Karpas-422 (cell line): ENCODE measurements around the gene FAT1. TPM values are rescaled to one million over a fixed set of nuclear protein-coding genes. Genes with fewer than 3 reads are reported as not detected.
"Not testable (repeated sequence)": the region's sequence is repeated elsewhere in the genome, so short reads cannot be mapped to it uniquely, and the experiment has no call there.

Experiments
- DNase-seq: peaks from one replicate; pipeline ENCODE4 v3.0.0-alpha.2; 2015
- H2AFZ ChIP-seq: fragments of 200-600 bp; sonication (generic); 2 replicates; pipeline ENCODE4 v1.6.1; 2014; ENCODE audit warnings: antibody characterized with exemption, low read length, mixed read lengths
- H3K27ac ChIP-seq: fragments of 200-600 bp; sonication (generic); 2 replicates; pipeline ENCODE4 v1.5.1; 2014; ENCODE audit warnings: mild to moderate bottlenecking, low read length, moderate library complexity
- H3K27me3 ChIP-seq: fragments of 200-600 bp; sonication (generic); 2 replicates; pipeline ENCODE4 v1.6.1; 2014; ENCODE audit warnings: low read length, mixed read lengths
- H3K36me3 ChIP-seq: fragments of 200-600 bp; sonication (generic); 2 replicates; pipeline ENCODE4 v1.6.1; 2014; ENCODE audit warnings: low read length, mixed read lengths; ENCODE audit not compliant: insufficient read depth
- H3K4me1 ChIP-seq: fragments of 200-600 bp; sonication (generic); 2 replicates; pipeline ENCODE4 v1.6.1; 2014; ENCODE audit warnings: mild to moderate bottlenecking, low read length, mixed read lengths
- H3K4me2 ChIP-seq: fragments of 200-600 bp; sonication (generic); 2 replicates; pipeline ENCODE4 v1.6.1; 2014; ENCODE audit warnings: low read length, low read depth, mild to moderate bottlenecking; ENCODE audit not compliant: poor library complexity, severe bottlenecking
- H3K4me3 ChIP-seq: fragments of 200-600 bp; sonication (generic); 2 replicates; pipeline ENCODE4 v1.5.1; 2014; ENCODE audit warnings: mild to moderate bottlenecking, antibody characterized with exemption, low read length, mixed read lengths
- H3K79me2 ChIP-seq: fragments of 200-600 bp; sonication (generic); 2 replicates; pipeline ENCODE4 v1.6.1; 2014; ENCODE audit warnings: mild to moderate bottlenecking, low read length, mixed read lengths
- H3K9ac ChIP-seq: fragments of 200-600 bp; sonication (generic); 2 replicates; pipeline ENCODE4 v1.6.0; 2014; ENCODE audit warnings: low read length
- H3K9me2 ChIP-seq: fragments of 200-600 bp; sonication (generic), shearing (Covaris generic); replicated peaks from 2 replicates; pipeline ENCODE4 v1.6.0; 2014; ENCODE audit warnings: mild to moderate bottlenecking, low read length, moderate library complexity; ENCODE audit not compliant: insufficient read depth
- H3K9me3 ChIP-seq: fragments of 300-700, 200-600 bp; sonication (generic); 2 replicates; pipeline ENCODE4 v1.6.1; 2014; ENCODE audit warnings: low read length, mixed read lengths
- H4K20me1 ChIP-seq: fragments of 200-600 bp; sonication (generic); 2 replicates; pipeline ENCODE4 v1.6.1; 2014; ENCODE audit warnings: mild to moderate bottlenecking, antibody characterized with exemption, low read length, low read depth; ENCODE audit not compliant: insufficient read depth
- total RNA-seq: library from RNA; depleted of rRNA; stranded (reverse); fragments of >200 nt; shearing (Covaris generic); gene quantifications from 2 replicates; pipeline ENCODE4 v1.2.3, GENCODE V29; 2014; ENCODE audit warnings: low replicate concordance

Gene FAT1
- total RNA-seq, 1 experiment from 2014 or later, result 0.15 TPM

- no peak overlapping the region for H2AFZ ChIP-seq
- no peaks in the 10 kb centered on the region for H3K9me3 ChIP-seq
- H3K36me3 ChIP-seq, result no peaks in the 10 kb centered on the region
- H3K79me2 ChIP-seq, result no peaks in the 10 kb centered on the region
- H3K9me2 ChIP-seq, result no peaks in the 10 kb centered on the region
- no peak for DNase-seq
- H3K4me2 ChIP-seq, result no peak overlapping the region
- no peak overlapping the region for H3K9ac ChIP-seq
- no peak overlapping the region for H3K4me3 ChIP-seq
- peak overlapping the region; percentile 11; the same call in 1 of the 2 replicates for H3K27ac ChIP-seq
- no peaks in the 10 kb centered on the region for H4K20me1 ChIP-seq
- peaks cover 77% of the 10 kb centered on the region for H3K4me1 ChIP-seq
- no peaks in the 10 kb centered on the region for H3K27me3 ChIP-seq
These were observed 35.5 kb upstream of the FAT1 start for GRCh38 chr4:186758929-186759682.

- H3K4me1 ChIP-seq, result peaks cover 83% of the 10 kb centered on the region
- no peaks in the 10 kb centered on the region for H3K27me3 ChIP-seq
- H3K79me2 ChIP-seq, result no peaks in the 10 kb centered on the region
- peak overlapping the region; percentile 34 for H3K4me2 ChIP-seq
- H4K20me1 ChIP-seq, result no peaks in the 10 kb centered on the region
- DNase-seq, result peak; percentile 66
- H3K9me3 ChIP-seq, result no peaks in the 10 kb centered on the region
- no peak overlapping the region for H3K4me3 ChIP-seq
- H2AFZ ChIP-seq, result no peak overlapping the region
- no peaks in the 10 kb centered on the region for H3K36me3 ChIP-seq
- no peak overlapping the region for H3K9ac ChIP-seq
- no peaks in the 10 kb centered on the region for H3K9me2 ChIP-seq
- peak overlapping the region; percentile 100 for H3K27ac ChIP-seq
These were observed 34.2 kb upstream of the FAT1 start for GRCh38 chr4:186757696-186758355.

DNA sequence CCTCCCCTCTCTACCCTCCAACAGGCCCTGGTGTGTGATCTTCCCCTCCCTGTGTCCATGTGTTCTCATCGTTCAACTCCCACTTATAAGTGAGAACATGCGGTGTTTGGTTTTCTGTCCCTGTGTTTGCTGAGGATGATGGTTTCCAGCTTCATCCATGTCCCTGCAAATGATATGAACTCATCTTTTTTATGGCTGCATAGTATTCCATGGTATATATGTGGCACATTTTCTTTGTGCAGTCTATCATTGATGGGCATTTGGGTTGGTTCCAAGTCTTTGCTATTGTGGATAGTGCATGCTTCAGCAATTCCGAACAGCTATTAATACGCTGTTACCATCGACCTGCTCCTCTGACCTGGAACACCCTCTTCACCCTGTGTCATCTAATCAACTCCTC, 32.9 kb upstream of the FAT1 start:
- not testable (repeated sequence) for H4K20me1 ChIP-seq, H3K4me2 ChIP-seq, H3K36me3 ChIP-seq, H3K79me2 ChIP-seq, H3K9me3 ChIP-seq, H3K9ac ChIP-seq, H2AFZ ChIP-seq, H3K27me3 ChIP-seq, H3K9me2 ChIP-seq, DNase-seq
- Histone ChIP-seq H3K27ac (peak overlapping the region; percentile 100), H3K4me3 (0 out of 2 replicates have a peak overlapping the region, but pooled peaks have one; percentile 27), H3K4me1 (peaks cover 81% of the 10 kb centered on the region)

GRCh38 chr4:186755550-186756519, 32.2 kb upstream of the FAT1 start:
- no peaks in the 10 kb centered on the region for H3K36me3 ChIP-seq
- no peaks in the 10 kb centered on the region for H3K79me2 ChIP-seq
- no peaks in the 10 kb centered on the region for H3K9me2 ChIP-seq
- peak; percentile 80 for DNase-seq
- H3K4me1 ChIP-seq, result peaks cover 74% of the 10 kb centered on the region
- H4K20me1 ChIP-seq, result no peaks in the 10 kb centered on the region
- H3K9ac ChIP-seq, result peak overlapping the region; percentile 69
- H3K4me2 ChIP-seq, result peak overlapping the region; percentile 65
- peak overlapping the region; percentile 100 for H3K27ac ChIP-seq
- no peaks in the 10 kb centered on the region for H3K9me3 ChIP-seq
- peak overlapping the region; percentile 27; the same call in 1 of the 2 replicates for H3K4me3 ChIP-seq
- H3K27me3 ChIP-seq, result no peaks in the 10 kb centered on the region
- no peak overlapping the region; the same call in 1 of the 2 replicates for H2AFZ ChIP-seq

DNA sequence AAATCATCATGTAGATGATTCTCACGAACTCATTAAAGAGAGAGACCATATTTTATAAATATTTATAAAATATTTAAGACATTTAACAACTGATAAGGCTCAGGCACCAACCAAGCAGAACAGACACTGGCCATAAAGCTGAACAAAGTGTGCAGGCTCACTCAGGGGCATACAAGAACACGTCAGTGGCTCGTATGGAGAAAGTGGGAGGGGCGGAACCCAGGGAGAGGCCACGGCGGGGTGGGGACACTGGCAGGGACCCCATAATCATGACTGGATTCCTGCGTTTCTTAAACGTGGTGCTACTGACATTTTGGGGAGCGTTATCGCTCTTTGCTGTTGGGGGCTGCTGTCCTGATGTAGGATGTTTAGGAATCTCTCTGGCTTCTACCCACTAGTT, 31.3 kb upstream of the FAT1 start:
- Histone ChIP-seq H3K27ac (peak overlapping the region; percentile 100), H4K20me1 (no peaks in the 10 kb centered on the region), H3K4me2 (peak overlapping the region; percentile 65), H3K36me3 (no peaks in the 10 kb centered on the region), H2AFZ (no peak overlapping the region), H3K4me1 (peaks cover 66% of the 10 kb centered on the region), H3K27me3 (no peaks in the 10 kb centered on the region), H3K9me3 (no peaks in the 10 kb centered on the region), H3K9ac (peak overlapping the region; percentile 69), H3K4me3 (peak overlapping the region; percentile 60; the same call in 1 of the 2 replicates), H3K79me2 (no peaks in the 10 kb centered on the region), H3K9me2 (no peaks in the 10 kb centered on the region)
- no peak for DNase-seq

DNA sequence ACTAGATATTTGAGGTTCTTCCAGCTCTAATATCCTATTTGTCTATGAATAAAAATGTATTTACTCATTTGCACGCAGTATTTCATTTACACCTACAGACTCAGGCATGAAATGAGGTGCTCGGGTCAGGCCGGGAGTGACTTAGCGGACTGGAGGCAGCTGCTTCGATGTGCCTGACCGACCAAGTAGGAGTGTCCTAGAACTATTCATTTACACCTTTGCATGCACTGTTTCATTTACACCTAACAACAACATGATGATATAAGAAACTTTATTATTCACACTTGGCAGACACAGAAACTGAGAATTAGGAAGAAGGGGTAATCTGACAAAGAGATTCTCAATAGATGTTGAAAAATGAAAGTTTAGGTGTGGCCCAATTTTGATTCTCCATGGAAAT, 28.7 kb upstream of the FAT1 start:
- Histone ChIP-seq H3K27ac (no peak overlapping the region), H3K9me3 (no peaks in the 10 kb centered on the region), H4K20me1 (no peaks in the 10 kb centered on the region), H3K9me2 (no peaks in the 10 kb centered on the region), H3K27me3 (no peaks in the 10 kb centered on the region), H3K4me3 (no peak overlapping the region), H3K9ac (no peak overlapping the region), H3K36me3 (no peaks in the 10 kb centered on the region), H2AFZ (no peak overlapping the region), H3K79me2 (no peaks in the 10 kb centered on the region), H3K4me1 (peaks cover 56% of the 10 kb centered on the region), H3K4me2 (peak overlapping the region; percentile 4)
- DNase-seq, result no peak

- no peaks in the 10 kb centered on the region for H3K79me2 ChIP-seq
- peaks cover 35% of the 10 kb centered on the region for H3K4me1 ChIP-seq
- DNase-seq, result no peak
- H3K27ac ChIP-seq, result no peak overlapping the region
- no peaks in the 10 kb centered on the region for H3K9me2 ChIP-seq
- no peaks in the 10 kb centered on the region for H4K20me1 ChIP-seq
- no peaks in the 10 kb centered on the region for H3K9me3 ChIP-seq
- no peak overlapping the region for H3K4me2 ChIP-seq
- no peak overlapping the region for H3K4me3 ChIP-seq
- no peaks in the 10 kb centered on the region for H3K27me3 ChIP-seq
- H2AFZ ChIP-seq, result no peak overlapping the region
- H3K36me3 ChIP-seq, result no peaks in the 10 kb centered on the region
- no peak overlapping the region for H3K9ac ChIP-seq
These were observed 26.1 kb upstream of the FAT1 start for GRCh38 chr4:186749611-186750281.
